Measurements from ENCODE around the gene HAUS7.

Gene HAUS7

GRCh38 chrX:153462291-153462690 lies 8.1 kb downstream of the HAUS7 start:
- no peak for DNase-seq (ENCODE audit: low read depth in 2 of 2)
- no peak for TF ChIP-seq CTCF (IDR thresholded peaks at IDR 0.05; ENCODE audit: low read depth, low read length)
- no peak overlapping the region for H3K4me3 ChIP-seq (replicated peaks in 1 of 2; ENCODE audit: low read depth in 2 of 2, low read length in 2 of 2)

- DNase-seq (ENCODE audit: low read depth in 2 of 2): peak; percentile 58 to 60
- TF ChIP-seq CTCF (IDR thresholded peaks at IDR 0.05; ENCODE audit: low read depth, low read length): peak; percentile 68
- no peak overlapping the region for H3K4me3 ChIP-seq (replicated peaks in 1 of 2; ENCODE audit: low read depth in 2 of 2, low read length in 2 of 2)
These were observed 9.6 kb downstream of the HAUS7 start for GRCh38 chrX:153460826-153461225.

GRCh38 chrX:153459986-153460385 lies 10.4 kb downstream of the HAUS7 start:
- no peak overlapping the region for H3K4me3 ChIP-seq (replicated peaks in 1 of 2; ENCODE audit: low read depth in 2 of 2, low read length in 2 of 2)
- DNase-seq (ENCODE audit: low read depth in 2 of 2): peak; percentile 46 to 66
- no peak for TF ChIP-seq CTCF (IDR thresholded peaks at IDR 0.05; ENCODE audit: low read depth, low read length)

- no peak for TF ChIP-seq CTCF (IDR thresholded peaks at IDR 0.05; ENCODE audit: low read depth, low read length)
- no peak for DNase-seq (ENCODE audit: low read depth in 2 of 2)
- no peak overlapping the region for H3K4me3 ChIP-seq (replicated peaks in 1 of 2; ENCODE audit: low read depth in 2 of 2, low read length in 2 of 2)
These were observed 11.9 kb downstream of the HAUS7 start for GRCh38 chrX:153458476-153458875.

- DNase-seq (ENCODE audit: low read depth in 2 of 2): no peak
- TF ChIP-seq CTCF (IDR thresholded peaks at IDR 0.05; ENCODE audit: low read depth, low read length): no peak
- H3K4me3 ChIP-seq (replicated peaks in 1 of 2; ENCODE audit: low read depth in 2 of 2, low read length in 2 of 2): no peak overlapping the region
These were observed 12.4 kb downstream of the HAUS7 start for GRCh38 chrX:153457827-153458466.

GRCh38 chrX:153457136-153457825 lies 13.1 kb downstream of the HAUS7 start:
- TF ChIP-seq CTCF (IDR thresholded peaks at IDR 0.05; ENCODE audit: low read depth, low read length): no peak
- DNase-seq (ENCODE audit: low read depth in 2 of 2): no peak
- no peak overlapping the region for H3K4me3 ChIP-seq (replicated peaks in 1 of 2; ENCODE audit: low read depth in 2 of 2, low read length in 2 of 2)

Data from cardiac fibroblast (primary cell).